Ectodermal cell (in vitro differentiated cells): ENCODE measurements around the gene SLC22A9.

Experiments used
- H3K27ac ChIP-seq: 2 replicates; pipeline ENCODE4 v1.7.0; 2013; ENCODE audit warnings: mild to moderate bottlenecking, low read depth, low read length; ENCODE audit not compliant: insufficient read depth, poor library complexity, severe bottlenecking
- H3K27me3 ChIP-seq: 2 replicates; pipeline ENCODE4 v1.7.0; 2013; ENCODE audit warnings: mild to moderate bottlenecking, low read length; ENCODE audit not compliant: insufficient read depth, control insufficient read depth, poor library complexity, severe bottlenecking
- H3K36me3 ChIP-seq: one replicate; pipeline ENCODE4 v1.7.0; 2013; ENCODE audit warnings: low read length; ENCODE audit not compliant: control insufficient read depth, insufficient read depth
- H3K4me1 ChIP-seq: one replicate; pipeline ENCODE4 v1.7.0; 2013; ENCODE audit warnings: low read length; ENCODE audit not compliant: control insufficient read depth, insufficient read depth
- H3K4me3 ChIP-seq: 2 replicates; pipeline ENCODE4 v1.7.0; 2013; ENCODE audit warnings: low read depth, low read length, control low read depth; ENCODE audit not compliant: insufficient read depth
- H3K9me3 ChIP-seq: 2 replicates; pipeline ENCODE4 v1.7.0; 2013; ENCODE audit warnings: mild to moderate bottlenecking, low read length, moderate library complexity; ENCODE audit not compliant: control insufficient read depth
- WGBS, 2 experiments: methylation state at CpG; one replicate each; pipeline ENCODE4 v1.1.7; 2013; ENCODE audit warnings: missing lambda C conversion rate in 2 of 2; 5-methylcytosine and 5-hydroxymethylcytosine counted together

SLC22A9 gene

DNA sequence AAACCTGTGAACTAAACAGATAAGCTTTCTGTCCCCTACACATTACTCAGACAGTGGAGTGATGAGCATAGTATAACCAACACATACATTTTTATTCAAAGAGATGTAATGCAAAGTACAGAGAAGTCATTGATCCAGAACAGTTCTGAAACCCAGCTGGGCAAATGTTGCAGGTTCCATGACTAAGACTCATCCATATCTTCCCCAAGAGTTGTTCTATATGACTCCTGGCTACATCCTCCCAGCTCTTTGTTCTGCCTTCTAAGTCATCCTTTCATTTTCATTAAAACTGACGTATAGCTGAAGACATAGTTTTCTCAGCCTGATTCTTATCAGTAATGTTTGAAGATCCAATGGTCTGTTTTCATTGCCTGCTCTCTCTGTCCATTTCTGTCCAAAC, 74.1 kb downstream of the SLC22A9 start:
- WGBS, 2 experiments, result 89 to 100% methylated on average over 1 of the region's 1 CpG
- Histone ChIP-seq H3K27me3 (no peaks in the 10 kb centered on the region), H3K4me3 (no peak overlapping the region), H3K4me1 (no peaks in the 10 kb centered on the region), H3K27ac (no peak overlapping the region), H3K9me3 (no peaks in the 10 kb centered on the region), H3K36me3 (no peaks in the 10 kb centered on the region)

GRCh38 chr11:63444160-63444559, 74.6 kb downstream of the SLC22A9 start:
- Histone ChIP-seq H3K27me3 (no peaks in the 10 kb centered on the region), H3K4me3 (no peak overlapping the region), H3K9me3 (no peaks in the 10 kb centered on the region), H3K27ac (no peak overlapping the region), H3K36me3 (no peaks in the 10 kb centered on the region), H3K4me1 (no peaks in the 10 kb centered on the region)
- 89% methylated on average over 1 of the region's 2 CpGs for WGBS, 2 experiments

- 84 to 93% methylated on average over 2 of the region's 2 CpGs for WGBS, 2 experiments
- Histone ChIP-seq H3K4me1 (no peaks in the 10 kb centered on the region), H3K27ac (no peak overlapping the region), H3K9me3 (no peaks in the 10 kb centered on the region), H3K36me3 (no peaks in the 10 kb centered on the region), H3K4me3 (no peak overlapping the region), H3K27me3 (no peaks in the 10 kb centered on the region)
Measured at GRCh38 chr11:63445118-63445517, 75.5 kb downstream of the SLC22A9 start.

- H3K27me3 ChIP-seq, result no peaks in the 10 kb centered on the region
- H3K4me1 ChIP-seq, result no peaks in the 10 kb centered on the region
- H3K9me3 ChIP-seq, result no peaks in the 10 kb centered on the region
- no peak overlapping the region for H3K27ac ChIP-seq
- H3K4me3 ChIP-seq, result no peak overlapping the region
- H3K36me3 ChIP-seq, result no peaks in the 10 kb centered on the region
Measured at GRCh38 chr11:63445720-63446119, 76.1 kb downstream of the SLC22A9 start.

GRCh38 chr11:63448646-63449045, 79.1 kb downstream of the SLC22A9 start:
- Histone ChIP-seq H3K27ac (no peak overlapping the region), H3K27me3 (no peaks in the 10 kb centered on the region), H3K36me3 (no peaks in the 10 kb centered on the region), H3K4me1 (no peaks in the 10 kb centered on the region), H3K9me3 (no peaks in the 10 kb centered on the region), H3K4me3 (no peak overlapping the region)
- 36 to 53% methylated on average over 1 of the region's 1 CpG for WGBS, 2 experiments

- Histone ChIP-seq H3K36me3 (no peaks in the 10 kb centered on the region), H3K4me1 (no peaks in the 10 kb centered on the region), H3K4me3 (no peak overlapping the region), H3K27me3 (no peaks in the 10 kb centered on the region), H3K27ac (no peak overlapping the region), H3K9me3 (no peaks in the 10 kb centered on the region)
- 57 to 66% methylated on average over 6 of the region's 6 CpGs for WGBS, 2 experiments
Measured at GRCh38 chr11:63459586-63459985, 90.0 kb downstream of the SLC22A9 start.
